Activated naive CD8-positive, alpha-beta T cell treated with anti-CD3 and anti-CD28 coated beads, Interleukin-2, amount 10 ng/mL, durations not matched to agents 7 days and 5 days (primary cell): Measurements from ENCODE around the gene EEA1. TPM values are rescaled to one million over a fixed set of nuclear protein-coding genes. Genes with fewer than 3 reads are reported as not detected.
A peak's percentile ranks its signal among the peaks of the same experiment; 100 is the strongest.
"Not testable (repeated sequence)": the region's sequence is repeated elsewhere in the genome, so short reads cannot be mapped to it uniquely, and the experiment has no call there.

ENCODE experiments used
- ATAC-seq: fragments of 150-1000 bp; cut with Tn5 transposase; one replicate; pipeline ENCODE4 v1.10.0; 2021; ENCODE audit warnings: low read depth, moderate library complexity
- POLR2A ChIA-PET: fragments of 350-600 bp; sonication (Branson Sonifier 250); formaldehyde crosslinking; loops from one replicate; lab custom pipeline; 2021; ENCODE audit warnings: antibody characterized with exemption; lab: Charles Lee
- DNase-seq: peaks from one replicate; pipeline ENCODE4 v3.0.0; 2021
- H3K27ac Mint-ChIP-seq: one replicate; pipeline ENCODE4 v1.8.0; 2022; ENCODE audit warnings: mild to moderate bottlenecking, mixed read lengths
- H3K27me3 Mint-ChIP-seq: one replicate; pipeline ENCODE4 v1.8.0; 2022; ENCODE audit warnings: mild to moderate bottlenecking, moderate library complexity, mixed read lengths
- H3K36me3 Mint-ChIP-seq: one replicate; pipeline ENCODE4 v1.8.0; 2021; ENCODE audit warnings: mild to moderate bottlenecking, mixed read lengths
- H3K4me1 Mint-ChIP-seq: one replicate; pipeline ENCODE4 v1.8.0; 2021; ENCODE audit warnings: mixed read lengths
- H3K4me3 Mint-ChIP-seq: one replicate; pipeline ENCODE4 v1.8.0; 2022; ENCODE audit warnings: mild to moderate bottlenecking, moderate library complexity, mixed read lengths
- H3K9me3 Mint-ChIP-seq: one replicate; pipeline ENCODE4 v1.8.0; 2021; ENCODE audit warnings: mixed read lengths
- total RNA-seq, 2 experiments: library from RNA; stranded (reverse); gene quantifications; one replicate each; pipeline ENCODE4 v1.2.3, GENCODE V29; 2021

EEA1 gene
- 10 to 100 TPM; 15.4 to 16.0 TPM for total RNA-seq

- peaks cover 27% of the 10 kb centered on the region for H3K4me1 Mint-ChIP-seq
- peak within 1 kb of the TSS; percentile 91 for H3K4me3 Mint-ChIP-seq
- no peaks in the 10 kb centered on the region for H3K9me3 Mint-ChIP-seq
- DNase-seq (peak; percentile 95), ATAC-seq (peak; percentile 89)
- no peaks in the 10 kb centered on the region for H3K27me3 Mint-ChIP-seq
- H3K36me3 Mint-ChIP-seq: no peaks in the 10 kb centered on the region
- peak within 1 kb of the TSS; percentile 97 for H3K27ac Mint-ChIP-seq
- POLR2A ChIA-PET: interaction anchor here (0.6 to 2.8 kb wide), 16 partner anchors 9 to 1193 kb away, joined by 3 to 18 read pairs (median 4); partner anchors contain the start of gene BTG1
Observed at GRCh38 chr12:92928962-92929915, at the start of gene EEA1. Gene EEA1 (minus strand): TSS chr12:92929295. CDS start chr12:92929066, 229 bp downstream.

- ATAC-seq: no peak
- POLR2A ChIA-PET: no interaction called here
Observed at GRCh38 chr12:92978607-92979006, 49.5 kb upstream of the EEA1 start.

GRCh38 chr12:92977326-92977725, 48.2 kb upstream of the EEA1 start:
- Mint-ChIP-seq H3K27me3 (peaks cover 4% of the 10 kb centered on the region), H3K4me1 (peaks cover 8% of the 10 kb centered on the region), H3K27ac (no peak overlapping the region), H3K36me3 (peaks cover 14% of the 10 kb centered on the region), H3K9me3 (peaks cover 15% of the 10 kb centered on the region), H3K4me3 (peak overlapping the region; percentile 45)
- DNase-seq: no peak
- ATAC-seq: no peak
- POLR2A ChIA-PET: interaction anchor here (0.6 kb wide), 1 partner anchor 8 kb away, joined by 3 read pairs; no protein-coding TSS in a partner anchor

More at GRCh38 chr12:92978607-92979006, 49.5 kb upstream of the EEA1 start:
- H3K4me3 Mint-ChIP-seq: no peak overlapping the region
- DNase-seq: no peak
- peaks cover 14% of the 10 kb centered on the region for H3K9me3 Mint-ChIP-seq
- peaks cover 6% of the 10 kb centered on the region for H3K4me1 Mint-ChIP-seq
- peaks cover 7% of the 10 kb centered on the region for H3K36me3 Mint-ChIP-seq
- H3K27ac Mint-ChIP-seq: no peak overlapping the region
- H3K27me3 Mint-ChIP-seq: peaks cover 7% of the 10 kb centered on the region

GRCh38 chr12:92974759-92975158, 45.7 kb upstream of the EEA1 start:
- no peak for ATAC-seq
- H3K27me3 Mint-ChIP-seq: peaks cover 4% of the 10 kb centered on the region
- DNase-seq: no peak
- POLR2A ChIA-PET: interaction anchor here (0.6 kb wide), 1 partner anchor 29 kb away, joined by 3 read pairs; no protein-coding TSS in a partner anchor
- H3K9me3 Mint-ChIP-seq: peaks cover 6% of the 10 kb centered on the region
- no peak overlapping the region for H3K27ac Mint-ChIP-seq
- H3K4me1 Mint-ChIP-seq: peaks cover 8% of the 10 kb centered on the region
- H3K4me3 Mint-ChIP-seq: no peak overlapping the region
- peaks cover 9% of the 10 kb centered on the region for H3K36me3 Mint-ChIP-seq

- Mint-ChIP-seq H3K4me3 (no peak overlapping the region), H3K27me3 (peaks cover 4% of the 10 kb centered on the region), H3K4me1 (peaks cover 8% of the 10 kb centered on the region), H3K27ac (peak overlapping the region; percentile 38), H3K36me3 (peaks cover 9% of the 10 kb centered on the region), H3K9me3 (peaks cover 6% of the 10 kb centered on the region)
- POLR2A ChIA-PET: interaction anchor here (0.6 kb wide), 1 partner anchor 45 kb away, joined by 3 read pairs; the partner anchor contains the start of gene EEA1
- DNase-seq (no peak), ATAC-seq (no peak)
Observed at GRCh38 chr12:92973614-92974013, 44.5 kb upstream of the EEA1 start.

GRCh38 chr12:92971859-92972524, 42.9 kb upstream of the EEA1 start:
- ATAC-seq (no peak), DNase-seq (no peak)
- Mint-ChIP-seq H3K4me1 (peaks cover 6% of the 10 kb centered on the region), H3K27ac (no peak overlapping the region), H3K27me3 (peaks cover 4% of the 10 kb centered on the region), H3K4me3 (no peak overlapping the region), H3K9me3 (peaks cover 6% of the 10 kb centered on the region), H3K36me3 (peaks cover 9% of the 10 kb centered on the region)
- POLR2A ChIA-PET: no interaction called here

- ATAC-seq: no peak
- no peak overlapping the region for H3K4me3 Mint-ChIP-seq
- POLR2A ChIA-PET: no interaction called here
- no peaks in the 10 kb centered on the region for H3K9me3 Mint-ChIP-seq
- H3K4me1 Mint-ChIP-seq: peaks cover 6% of the 10 kb centered on the region
- DNase-seq: no peak
- H3K27ac Mint-ChIP-seq: no peak overlapping the region
- H3K36me3 Mint-ChIP-seq: peaks cover 4% of the 10 kb centered on the region
- no peaks in the 10 kb centered on the region for H3K27me3 Mint-ChIP-seq
Observed at GRCh38 chr12:92968176-92968813, 39.2 kb upstream of the EEA1 start.

- H3K4me1 Mint-ChIP-seq, DNase-seq, H3K36me3 Mint-ChIP-seq, ATAC-seq, H3K27ac Mint-ChIP-seq, H3K27me3 Mint-ChIP-seq, H3K9me3 Mint-ChIP-seq, H3K4me3 Mint-ChIP-seq, POLR2A ChIA-PET: not testable (repeated sequence)
Observed at GRCh38 chr12:92964378-92964777, 35.3 kb upstream of the EEA1 start.

- POLR2A ChIA-PET: no interaction called here
- DNase-seq (no peak), ATAC-seq (no peak)
- H3K27ac Mint-ChIP-seq: no peak overlapping the region
- H3K27me3 Mint-ChIP-seq: no peaks in the 10 kb centered on the region
- H3K4me3 Mint-ChIP-seq: no peak overlapping the region
- H3K36me3 Mint-ChIP-seq: no peaks in the 10 kb centered on the region
- H3K4me1 Mint-ChIP-seq: peaks cover 2% of the 10 kb centered on the region
- no peaks in the 10 kb centered on the region for H3K9me3 Mint-ChIP-seq
Observed at GRCh38 chr12:92961949-92962348, 32.9 kb upstream of the EEA1 start.

- DNase-seq (no peak), ATAC-seq (no peak)
- no peak overlapping the region for H3K27ac Mint-ChIP-seq
- no peaks in the 10 kb centered on the region for H3K27me3 Mint-ChIP-seq
- H3K4me1 Mint-ChIP-seq: no peaks in the 10 kb centered on the region
- no peaks in the 10 kb centered on the region for H3K36me3 Mint-ChIP-seq
- no peak overlapping the region for H3K4me3 Mint-ChIP-seq
- peaks cover 3% of the 10 kb centered on the region for H3K9me3 Mint-ChIP-seq
- POLR2A ChIA-PET: interaction anchor here (0.6 to 0.7 kb wide), 2 partner anchors 9 to 252 kb away, joined by 3 read pairs; no protein-coding TSS in a partner anchor
Observed at GRCh38 chr12:92955997-92956663, 27.0 kb upstream of the EEA1 start.

- POLR2A ChIA-PET: no interaction called here
Observed at GRCh38 chr12:92953747-92954146, 24.7 kb upstream of the EEA1 start.

GRCh38 chr12:92952394-92952793, 23.3 kb upstream of the EEA1 start:
- Mint-ChIP-seq H3K27ac (no peak overlapping the region), H3K36me3 (no peaks in the 10 kb centered on the region), H3K9me3 (peaks cover 5% of the 10 kb centered on the region), H3K27me3 (peaks cover 4% of the 10 kb centered on the region), H3K4me1 (peaks cover 2% of the 10 kb centered on the region), H3K4me3 (no peak overlapping the region)
- POLR2A ChIA-PET: no interaction called here
- DNase-seq (no peak), ATAC-seq (no peak)

More at GRCh38 chr12:92953747-92954146, 24.7 kb upstream of the EEA1 start:
- H3K4me3 Mint-ChIP-seq: no peak overlapping the region
- peaks cover 3% of the 10 kb centered on the region for H3K9me3 Mint-ChIP-seq
- H3K36me3 Mint-ChIP-seq: no peaks in the 10 kb centered on the region
- DNase-seq: no peak
- peaks cover 2% of the 10 kb centered on the region for H3K4me1 Mint-ChIP-seq
- H3K27ac Mint-ChIP-seq: no peak overlapping the region
- no peak for ATAC-seq
- peaks cover 4% of the 10 kb centered on the region for H3K27me3 Mint-ChIP-seq
